MCF 10A (cell line): Measurements from ENCODE around the gene PTCD1. TPM values are rescaled to one million over a fixed set of nuclear protein-coding genes. Genes with fewer than 3 reads are reported as not detected.
A peak's percentile ranks its signal among the peaks of the same experiment; 100 is the strongest.

Experiments used
- BruUV-seq: library from RNA; stranded (reverse); fragments of 400-500 nt; replicated peaks from 2 replicates; lab custom pipeline; 2021; lab: Mats Ljungman, UMichigan
- CTCF ChIA-PET: fragments of 300-600 bp; sonication (Branson Sonifier 250); formaldehyde crosslinking; extraction: SDS; loops from one replicate; lab custom pipeline; 2021; ENCODE audit warnings: antibody characterized with exemption, inconsistent platforms; lab: Yijun Ruan, JAX
- POLR2A ChIA-PET: fragments of 300-600, 350-650 bp; sonication (Branson Sonifier 250); formaldehyde crosslinking; extraction: SDS; loops from one replicate; lab custom pipeline; 2020; ENCODE audit warnings: antibody characterized with exemption, inconsistent platforms; lab: Yijun Ruan, JAX
- DNase-seq: peaks from one replicate; pipeline ENCODE4 v3.0.0-alpha.2; 2018; ENCODE audit not compliant: unreplicated experiment
- H3K27ac Mint-ChIP-seq: one replicate; pipeline ENCODE4 v1.8.0; 2022; ENCODE audit warnings: mild to moderate bottlenecking, low read depth, mixed read lengths; ENCODE audit not compliant: unreplicated experiment
- H3K27me3 Mint-ChIP-seq: one replicate; pipeline ENCODE4 v1.8.0; 2022; ENCODE audit warnings: mixed read lengths; ENCODE audit not compliant: insufficient read depth, unreplicated experiment
- H3K36me3 Mint-ChIP-seq: one replicate; pipeline ENCODE4 v1.8.0; 2022; ENCODE audit warnings: mild to moderate bottlenecking, moderate library complexity, mixed read lengths; ENCODE audit not compliant: insufficient read depth, unreplicated experiment
- H3K4me1 Mint-ChIP-seq: one replicate; pipeline ENCODE4 v1.8.0; 2022; ENCODE audit warnings: mixed read lengths; ENCODE audit not compliant: insufficient read depth, unreplicated experiment
- H3K4me3 Mint-ChIP-seq: one replicate; pipeline ENCODE4 v1.8.0; 2022; ENCODE audit warnings: mild to moderate bottlenecking, moderate library complexity, mixed read lengths; ENCODE audit not compliant: unreplicated experiment
- H3K9me3 Mint-ChIP-seq: one replicate; pipeline ENCODE4 v1.8.0; 2022; ENCODE audit warnings: mixed read lengths; ENCODE audit not compliant: unreplicated experiment
- intact Hi-C: fragments of 100-400 bp; cut with micrococcal nuclease; formaldehyde crosslinking; loops from 2 replicates; pipeline ENCODE4 v1.14.1; 2022
- total RNA-seq: library from RNA; stranded (reverse); gene quantifications from 2 replicates; pipeline ENCODE4 v1.2.3, GENCODE V29; 2022
- TF ChIP-seq, protein P1 (sequence below): fragments of 200-600 bp; IDR thresholded peaks from one replicate; pipeline ENCODE4 v1.8.0; 2022; ENCODE audit warnings: antibody characterized with exemption, mild to moderate bottlenecking; ENCODE audit not compliant: unreplicated experiment

Gene PTCD1
- total RNA-seq, 1 experiment from 2014 or later, result 4.9 TPM

DNA sequence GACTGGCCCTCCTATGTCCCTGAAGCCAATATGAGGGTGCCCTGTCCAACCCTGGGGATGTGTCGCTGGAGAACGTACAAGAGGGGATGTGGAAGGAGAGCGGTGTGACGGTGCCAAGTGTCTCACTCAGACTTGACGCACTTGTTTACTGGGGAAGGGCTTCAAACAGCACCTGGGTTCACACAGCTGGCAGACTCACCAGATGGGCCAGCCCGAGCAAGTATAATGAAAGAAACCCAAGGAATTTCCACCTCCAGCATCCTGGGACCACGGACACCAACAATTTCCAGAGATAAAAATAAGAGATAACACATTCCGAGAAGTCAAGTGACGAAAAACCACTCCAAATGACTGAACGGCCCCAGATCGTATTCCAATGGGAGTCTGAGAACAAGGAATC lies 22.1 kb upstream of the PTCD1 start:
- BruUV-seq, result no TSS peak
- Mint-ChIP-seq H3K36me3 (peaks cover 70% of the 10 kb centered on the region), H3K4me3 (no peak overlapping the region), H3K27me3 (no peaks in the 10 kb centered on the region), H3K9me3 (no peaks in the 10 kb centered on the region), H3K4me1 (peaks cover 13% of the 10 kb centered on the region), H3K27ac (no peak overlapping the region)
- POLR2A ChIA-PET, result no interaction called here
- CTCF ChIA-PET, result interaction anchor here (0.6 to 0.9 kb wide), 2 partner anchors 14 to 495 kb away, joined by 3 read pairs; no protein-coding TSS in a partner anchor
- DNase-seq, result no peak
- intact Hi-C loops, result no loop called here
- TF ChIP-seq, protein P1, sequence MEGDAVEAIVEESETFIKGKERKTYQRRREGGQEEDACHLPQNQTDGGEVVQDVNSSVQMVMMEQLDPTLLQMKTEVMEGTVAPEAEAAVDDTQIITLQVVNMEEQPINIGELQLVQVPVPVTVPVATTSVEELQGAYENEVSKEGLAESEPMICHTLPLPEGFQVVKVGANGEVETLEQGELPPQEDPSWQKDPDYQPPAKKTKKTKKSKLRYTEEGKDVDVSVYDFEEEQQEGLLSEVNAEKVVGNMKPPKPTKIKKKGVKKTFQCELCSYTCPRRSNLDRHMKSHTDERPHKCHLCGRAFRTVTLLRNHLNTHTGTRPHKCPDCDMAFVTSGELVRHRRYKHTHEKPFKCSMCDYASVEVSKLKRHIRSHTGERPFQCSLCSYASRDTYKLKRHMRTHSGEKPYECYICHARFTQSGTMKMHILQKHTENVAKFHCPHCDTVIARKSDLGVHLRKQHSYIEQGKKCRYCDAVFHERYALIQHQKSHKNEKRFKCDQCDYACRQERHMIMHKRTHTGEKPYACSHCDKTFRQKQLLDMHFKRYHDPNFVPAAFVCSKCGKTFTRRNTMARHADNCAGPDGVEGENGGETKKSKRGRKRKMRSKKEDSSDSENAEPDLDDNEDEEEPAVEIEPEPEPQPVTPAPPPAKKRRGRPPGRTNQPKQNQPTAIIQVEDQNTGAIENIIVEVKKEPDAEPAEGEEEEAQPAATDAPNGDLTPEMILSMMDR, result no peak

GRCh38 chr7:99459087-99459486 lies 20.5 kb upstream of the PTCD1 start:
- ChIA-PET POLR2A (interaction anchor here (0.7 kb wide), 1 partner anchor 78 kb away, joined by 3 read pairs; no protein-coding TSS in a partner anchor), CTCF (interaction anchor here (0.5 to 1.4 kb wide), 4 partner anchors 15 to 662 kb away, joined by 3 to 6 read pairs (median 3); partner anchors contain the start of genes CPSF4 and PTCD1)
- Mint-ChIP-seq H3K27ac (peak overlapping the region; percentile 19), H3K9me3 (no peaks in the 10 kb centered on the region), H3K4me1 (peaks cover 17% of the 10 kb centered on the region), H3K4me3 (no peak overlapping the region), H3K36me3 (peaks cover 69% of the 10 kb centered on the region), H3K27me3 (no peaks in the 10 kb centered on the region)
- TF ChIP-seq, protein P1, result no peak
- peak; percentile 36 for DNase-seq
- intact Hi-C loops, result no loop called here
- no TSS peak for BruUV-seq

DNA sequence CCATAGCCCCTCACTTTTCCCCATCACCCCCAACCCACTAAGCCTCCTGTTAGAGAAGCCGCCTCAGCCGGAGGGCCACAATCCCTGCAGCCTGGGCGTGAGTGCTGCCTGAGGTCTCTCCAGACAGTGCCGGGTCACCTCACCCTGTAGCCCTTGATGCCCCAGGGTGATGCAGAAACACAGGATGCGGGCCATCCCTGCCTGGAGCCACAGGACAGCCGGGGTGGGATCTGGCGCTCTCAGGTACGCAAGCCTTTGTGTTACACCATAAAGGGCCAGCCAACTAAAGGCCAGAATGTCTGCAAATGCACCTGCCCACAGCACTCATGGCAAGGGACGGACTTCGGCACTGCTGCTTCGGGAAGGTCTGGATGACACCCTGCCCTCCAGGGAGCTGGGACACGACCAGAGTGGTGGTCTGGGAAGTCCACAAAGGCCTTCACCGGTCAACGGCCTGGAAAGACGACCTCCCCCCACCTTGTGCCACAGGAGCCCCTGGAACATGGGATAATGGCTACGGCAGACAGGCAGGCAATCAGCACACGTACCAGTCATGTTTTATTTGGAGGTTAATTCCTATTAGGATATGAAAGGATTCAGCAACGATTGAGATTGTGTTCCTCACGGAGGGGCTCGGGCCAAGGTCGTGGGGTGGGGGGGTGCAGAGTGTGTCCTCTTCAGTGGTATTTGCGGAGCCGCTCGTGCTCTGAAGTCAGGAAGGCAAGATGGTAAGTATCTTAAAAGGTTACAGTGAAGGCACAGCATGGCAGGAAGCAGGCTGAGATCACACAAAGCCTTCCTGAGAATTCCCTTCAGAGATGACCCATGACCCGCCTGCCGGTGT lies 19.3 kb upstream of the PTCD1 start:
- Mint-ChIP-seq H3K27ac (no peak overlapping the region), H3K36me3 (peaks cover 68% of the 10 kb centered on the region), H3K4me1 (peaks cover 12% of the 10 kb centered on the region), H3K4me3 (no peak overlapping the region), H3K27me3 (no peaks in the 10 kb centered on the region), H3K9me3 (no peaks in the 10 kb centered on the region)
- ChIA-PET POLR2A (interaction anchor here (0.7 to 3.0 kb wide), 2 partner anchors 8 to 273 kb away, joined by 3 to 18 read pairs; partner anchors contain the start of gene ATP5MF), CTCF (no interaction called here)
- TF ChIP-seq, protein P1, result no peak
- DNase-seq, result no peak
- intact Hi-C loops, result no loop called here
- no TSS peak for BruUV-seq

GRCh38 chr7:99457050-99457649 lies 18.6 kb upstream of the PTCD1 start:
- Mint-ChIP-seq H3K4me3 (no peak overlapping the region), H3K9me3 (no peaks in the 10 kb centered on the region), H3K4me1 (peaks cover 12% of the 10 kb centered on the region), H3K36me3 (peaks cover 69% of the 10 kb centered on the region), H3K27ac (no peak overlapping the region), H3K27me3 (no peaks in the 10 kb centered on the region)
- TF ChIP-seq, protein P1, result no peak
- POLR2A ChIA-PET, result interaction anchor here (0.7 to 3.0 kb wide), 3 partner anchors 8 to 48 kb away, joined by 3 to 18 read pairs (median 5); partner anchors contain the start of genes ATP5MF, BUD31 and PDAP1
- intact Hi-C loops, result no loop called here
- CTCF ChIA-PET, result no interaction called here
- no TSS peak for BruUV-seq
- DNase-seq, result no peak
